Gastroesophageal sphincter (tissue), 3 donors: ENCODE results near the gene GPATCH2.

Experiments
- EP300 ChIP-seq: sonication (generic); formaldehyde crosslinking; IDR thresholded peaks from one replicate; pipeline ENCODE4 v1.6.1; 2017; ENCODE audit warnings: antibody characterized with exemption, mild to moderate bottlenecking
- POLR2A ChIP-seq, 2 donors: fragments of 450-650 bp; IDR thresholded peaks; one replicate each; pipeline ENCODE4 v1.6.1; 2017; ENCODE audit warnings: antibody characterized with exemption in 2 of 2, mild to moderate bottlenecking in 2 of 2, moderate library complexity in 1 of 2
- TF ChIP-seq, protein P1 (sequence below), 4 experiments: fragments of 200-600 bp in 2 of 4; fragments of 450-650 bp in 2 of 4; sonication (generic) in 1 of 4; IDR thresholded peaks; one replicate each; pipeline ENCODE4 v1.5.1; 2017 to 2019; ENCODE audit warnings: antibody characterized with exemption in 4 of 4, mild to moderate bottlenecking in 2 of 4, moderate library complexity in 2 of 4

- TF ChIP-seq POLR2A (IDR thresholded peaks at IDR 0.05) (no peak), EP300 (no peak)
- TF ChIP-seq, protein P1, sequence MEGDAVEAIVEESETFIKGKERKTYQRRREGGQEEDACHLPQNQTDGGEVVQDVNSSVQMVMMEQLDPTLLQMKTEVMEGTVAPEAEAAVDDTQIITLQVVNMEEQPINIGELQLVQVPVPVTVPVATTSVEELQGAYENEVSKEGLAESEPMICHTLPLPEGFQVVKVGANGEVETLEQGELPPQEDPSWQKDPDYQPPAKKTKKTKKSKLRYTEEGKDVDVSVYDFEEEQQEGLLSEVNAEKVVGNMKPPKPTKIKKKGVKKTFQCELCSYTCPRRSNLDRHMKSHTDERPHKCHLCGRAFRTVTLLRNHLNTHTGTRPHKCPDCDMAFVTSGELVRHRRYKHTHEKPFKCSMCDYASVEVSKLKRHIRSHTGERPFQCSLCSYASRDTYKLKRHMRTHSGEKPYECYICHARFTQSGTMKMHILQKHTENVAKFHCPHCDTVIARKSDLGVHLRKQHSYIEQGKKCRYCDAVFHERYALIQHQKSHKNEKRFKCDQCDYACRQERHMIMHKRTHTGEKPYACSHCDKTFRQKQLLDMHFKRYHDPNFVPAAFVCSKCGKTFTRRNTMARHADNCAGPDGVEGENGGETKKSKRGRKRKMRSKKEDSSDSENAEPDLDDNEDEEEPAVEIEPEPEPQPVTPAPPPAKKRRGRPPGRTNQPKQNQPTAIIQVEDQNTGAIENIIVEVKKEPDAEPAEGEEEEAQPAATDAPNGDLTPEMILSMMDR (IDR thresholded peaks at IDR 0.05): no peak
Measured at GRCh38 chr1:217493290-217493689, 137.6 kb downstream of the GPATCH2 start.
